Stimulated activated CD4-positive, alpha-beta T cell treated with anti-CD3 and anti-CD28 coated beads, Interleukin-1b, Interleukin-23, amount 100 ng/mL, for 48 hours (primary cell): Measurements from ENCODE around the gene CORO2B.
A peak's percentile ranks its signal among the peaks of the same experiment; 100 is the strongest.

Source experiments
- DNase-seq: peaks from one replicate; pipeline ENCODE4 v3.0.0-alpha.2; 2020

CORO2B gene

GRCh38 chr15:68554721-68555678 lies 23.8 kb upstream of the CORO2B start:
- DNase-seq: no peak

GRCh38 chr15:68555679-68556037 lies 23.1 kb upstream of the CORO2B start:
- DNase-seq: no peak

GRCh38 chr15:68556139-68556990 lies 22.4 kb upstream of the CORO2B start:
- DNase-seq: no peak

GRCh38 chr15:68557469-68558317 lies 21.1 kb upstream of the CORO2B start:
- no peak for DNase-seq

- DNase-seq: no peak
Measured at GRCh38 chr15:68558318-68559305, 20.2 kb upstream of the CORO2B start.

GRCh38 chr15:68559345-68560310 lies 19.2 kb upstream of the CORO2B start:
- DNase-seq: peak; percentile 67

GRCh38 chr15:68560501-68561113 lies 18.2 kb upstream of the CORO2B start:
- no peak for DNase-seq

- DNase-seq: no peak
Measured at GRCh38 chr15:68561171-68561900, 17.5 kb upstream of the CORO2B start.

GRCh38 chr15:68561901-68562300 lies 16.9 kb upstream of the CORO2B start:
- DNase-seq: no peak

- no peak for DNase-seq
Measured at GRCh38 chr15:68564173-68564572, 14.6 kb upstream of the CORO2B start.

GRCh38 chr15:68565234-68565633 lies 13.6 kb upstream of the CORO2B start:
- no peak for DNase-seq

GRCh38 chr15:68565726-68566125 lies 13.1 kb upstream of the CORO2B start:
- DNase-seq: no peak

GRCh38 chr15:68566377-68566954 lies 12.3 kb upstream of the CORO2B start:
- DNase-seq: no peak

GRCh38 chr15:68567345-68567744 lies 11.4 kb upstream of the CORO2B start:
- no peak for DNase-seq

- no peak for DNase-seq
Measured at GRCh38 chr15:68570974-68571373, 7.8 kb upstream of the CORO2B start.

GRCh38 chr15:68571582-68571981 lies 7.2 kb upstream of the CORO2B start:
- no peak for DNase-seq

GRCh38 chr15:68572309-68572708 lies 6.5 kb upstream of the CORO2B start:
- no peak for DNase-seq

GRCh38 chr15:68572921-68573320 lies 5.9 kb upstream of the CORO2B start:
- no peak for DNase-seq

- no peak for DNase-seq
Measured at GRCh38 chr15:68574046-68574445, 4.7 kb upstream of the CORO2B start.
